Measurements from ENCODE around the gene PMFBP1. TPM values are rescaled to one million over a fixed set of nuclear protein-coding genes. Genes with fewer than 3 reads are reported as not detected.
"Not testable (repeated sequence)": the region's sequence is repeated elsewhere in the genome, so short reads cannot be mapped to it uniquely, and the experiment has no call there.

The PMFBP1 gene
- total RNA-seq, 6 donors from 2014 or later: 0.15 to 7.3 (median 1.1) TPM

GRCh38 chr16:72083778-72084404, 88.1 kb downstream of the PMFBP1 start:
- Histone ChIP-seq H3K27ac (no peak overlapping the region), H3K27me3 (no peaks in the 10 kb centered on the region), H3K4me1 (no peaks in the 10 kb centered on the region), H3K9me3 (peaks cover 0 to 10% (median 6%) of the 10 kb centered on the region in 4 donors), H3K36me3 (peaks cover 10 to 48% (median 41%) of the 10 kb centered on the region in 4 donors), H3K4me3 (no peak overlapping the region)
- WGBS, 2 donors: 63 to 67% methylated on average over 3 of the region's 3 CpGs
- DNase-seq (no peak), ATAC-seq (ENCODE audit: low FRiP score in 2 of 2) (no peak)
- TF ChIP-seq EP300 (IDR thresholded peaks at IDR 0.05) (no peak), POLR2A (IDR thresholded peaks at IDR 0.05) (no peak), POLR2AphosphoS5 (IDR thresholded peaks at IDR 0.05) (no peak)
- TF ChIP-seq, protein P1, sequence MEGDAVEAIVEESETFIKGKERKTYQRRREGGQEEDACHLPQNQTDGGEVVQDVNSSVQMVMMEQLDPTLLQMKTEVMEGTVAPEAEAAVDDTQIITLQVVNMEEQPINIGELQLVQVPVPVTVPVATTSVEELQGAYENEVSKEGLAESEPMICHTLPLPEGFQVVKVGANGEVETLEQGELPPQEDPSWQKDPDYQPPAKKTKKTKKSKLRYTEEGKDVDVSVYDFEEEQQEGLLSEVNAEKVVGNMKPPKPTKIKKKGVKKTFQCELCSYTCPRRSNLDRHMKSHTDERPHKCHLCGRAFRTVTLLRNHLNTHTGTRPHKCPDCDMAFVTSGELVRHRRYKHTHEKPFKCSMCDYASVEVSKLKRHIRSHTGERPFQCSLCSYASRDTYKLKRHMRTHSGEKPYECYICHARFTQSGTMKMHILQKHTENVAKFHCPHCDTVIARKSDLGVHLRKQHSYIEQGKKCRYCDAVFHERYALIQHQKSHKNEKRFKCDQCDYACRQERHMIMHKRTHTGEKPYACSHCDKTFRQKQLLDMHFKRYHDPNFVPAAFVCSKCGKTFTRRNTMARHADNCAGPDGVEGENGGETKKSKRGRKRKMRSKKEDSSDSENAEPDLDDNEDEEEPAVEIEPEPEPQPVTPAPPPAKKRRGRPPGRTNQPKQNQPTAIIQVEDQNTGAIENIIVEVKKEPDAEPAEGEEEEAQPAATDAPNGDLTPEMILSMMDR (IDR thresholded peaks at IDR 0.05): no peak

GRCh38 chr16:72076991-72077706, 94.8 kb downstream of the PMFBP1 start:
- H3K4me3 ChIP-seq; H3K4me1 ChIP-seq; ATAC-seq (ENCODE audit: low FRiP score in 2 of 2); H3K36me3 ChIP-seq; H3K27me3 ChIP-seq; H3K9me3 ChIP-seq; DNase-seq; H3K27ac ChIP-seq: not testable (repeated sequence)
- WGBS, 2 donors: 69 to 100% methylated on average over 1 to 2 of the region's 5 CpGs

DNA sequence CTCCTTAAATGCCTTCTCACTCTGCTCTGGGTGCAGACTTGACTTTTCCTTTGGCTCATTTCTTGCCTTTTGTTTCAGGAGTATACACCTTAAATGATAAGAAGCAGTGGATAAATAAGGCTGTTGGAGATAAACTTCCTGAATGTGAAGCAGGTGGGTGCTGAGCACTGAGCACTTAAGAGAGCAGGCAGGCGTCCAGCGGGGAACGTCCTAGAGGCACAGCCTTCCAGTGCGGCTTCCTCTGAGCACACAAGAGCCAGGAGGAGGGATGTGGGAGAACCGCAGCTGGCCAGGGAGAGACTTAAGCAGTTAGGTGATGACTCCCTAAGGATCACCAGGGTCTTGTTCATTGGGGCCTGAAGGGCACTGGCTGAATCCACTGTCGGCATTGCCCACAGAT, 96.9 kb downstream of the PMFBP1 start:
- H3K4me1 ChIP-seq; H3K27me3 ChIP-seq; ATAC-seq (ENCODE audit: low FRiP score in 2 of 2); H3K36me3 ChIP-seq; H3K9me3 ChIP-seq; DNase-seq; H3K4me3 ChIP-seq; H3K27ac ChIP-seq: not testable (repeated sequence)
- WGBS, 2 donors: 86 to 90% methylated on average over 1 to 2 of the region's 6 CpGs

GRCh38 chr16:72073560-72074230, 98.3 kb downstream of the PMFBP1 start:
- WGBS, 2 donors: 79 to 86% methylated on average over 8 of the region's 8 CpGs
- no peaks in the 10 kb centered on the region for H3K9me3 ChIP-seq
- H3K27me3 ChIP-seq: no peaks in the 10 kb centered on the region
- DNase-seq (no peak), ATAC-seq (ENCODE audit: low FRiP score in 2 of 2) (peak in 1 of 2 donors; percentile 44)
- peaks cover 0 to 6% (median 0%) of the 10 kb centered on the region in 4 donors for H3K4me1 ChIP-seq
- H3K36me3 ChIP-seq: no peaks in the 10 kb centered on the region
- H3K27ac ChIP-seq: no peak overlapping the region
- no peak overlapping the region for H3K4me3 ChIP-seq
- TF ChIP-seq EP300 (IDR thresholded peaks at IDR 0.05): no peak
- TF ChIP-seq, protein P1 (IDR thresholded peaks at IDR 0.05): no peak

GRCh38 chr16:72072514-72073342, 99.2 kb downstream of the PMFBP1 start:
- Histone ChIP-seq H3K4me3 (no peak overlapping the region), H3K27me3 (no peaks in the 10 kb centered on the region), H3K27ac (peak overlapping the region in 1 of 4 donors; percentile 44), H3K9me3 (no peaks in the 10 kb centered on the region), H3K4me1 (peaks cover 0 to 11% (median 0%) of the 10 kb centered on the region in 4 donors), H3K36me3 (no peaks in the 10 kb centered on the region)
- 47 to 51% methylated on average over 12 of the region's 12 CpGs for WGBS, 2 donors
- peak in 1 of 2 donors; percentile 57 for ATAC-seq (ENCODE audit: low FRiP score in 2 of 2)
- DNase-seq: no peak
- TF ChIP-seq POLR2A (IDR thresholded peaks at IDR 0.05) (no peak), EP300 (IDR thresholded peaks at IDR 0.05) (no peak), POLR2AphosphoS5 (IDR thresholded peaks at IDR 0.05) (no peak)
- TF ChIP-seq, protein P1 (IDR thresholded peaks at IDR 0.05): no peak

Other genes starting within 250 kb of the PMFBP1 start
- under 1 TPM in 5 of 6 donors, not detected in 1; under 0.01 to 0.59 (median 0.17) TPM for gene PKD1L3, start 171.8 kb downstream of the PMFBP1 start, total RNA-seq
- gene DHODH, start 163.4 kb downstream of the PMFBP1 start, total RNA-seq: 10 to 100 TPM in 2 of 6 donors, 1 to 10 TPM in 4; 5.8 to 13.2 (median 7.8) TPM
- 100 to 1,000 TPM in 1 of 6 donors, 10 to 100 TPM in 5; 13.7 to 132 (median 40.0) TPM for gene HP, start 117.7 kb downstream of the PMFBP1 start, total RNA-seq
- gene HPR, start 108.9 kb downstream of the PMFBP1 start, total RNA-seq: 1 to 10 TPM in 2 of 6 donors, under 1 TPM in 1, not detected in 3; 0.76 to 2.2 (median 1.4) TPM
- gene TXNL4B, start 78.5 kb downstream of the PMFBP1 start, total RNA-seq: 10 to 100 TPM in 2 of 6 donors, 1 to 10 TPM in 4; 5.7 to 13.4 (median 9.6) TPM
- gene DHX38, start 78.3 kb downstream of the PMFBP1 start, total RNA-seq: 100 to 1,000 TPM in 1 of 6 donors, 10 to 100 TPM in 5; 45.9 to 211 (median 76.8) TPM